Central memory CD8-positive, alpha-beta T cell (primary cell): ENCODE data around the gene ANXA2R.
"Not testable (repeated sequence)": the region's sequence is repeated elsewhere in the genome, so short reads cannot be mapped to it uniquely, and the experiment has no call there.

Experiments
- ATAC-seq: fragments of 150-1000 bp; cut with Tn5 transposase; replicated peaks from 2 replicates; pipeline ENCODE4 v1.10.0; 2022; ENCODE audit warnings: mild to moderate bottlenecking, moderate FRiP score, moderate number of reproducible peaks; ENCODE audit not compliant: poor library complexity, severe bottlenecking; ENCODE audit errors: extremely low read depth
- DNase-seq, 2 donors: peaks; one replicate each; pipeline ENCODE4 v3.0.0; 2021; ENCODE audit warnings: low spot score in 2 of 2
- H3K27ac Mint-ChIP-seq: one replicate; pipeline ENCODE4 v1.8.0; 2022; ENCODE audit warnings: low read depth, mild to moderate bottlenecking, moderate library complexity, mixed read lengths
- H3K27me3 Mint-ChIP-seq: one replicate; pipeline ENCODE4 v1.8.0; 2022; ENCODE audit warnings: mixed read lengths
- H3K36me3 Mint-ChIP-seq: one replicate; pipeline ENCODE4 v1.8.0; 2022; ENCODE audit warnings: mild to moderate bottlenecking, moderate library complexity, mixed read lengths; ENCODE audit not compliant: insufficient read depth
- H3K4me1 Mint-ChIP-seq: one replicate; pipeline ENCODE4 v1.8.0; 2022; ENCODE audit warnings: mixed read lengths
- H3K4me3 Mint-ChIP-seq: one replicate; pipeline ENCODE4 v1.8.0; 2022; ENCODE audit warnings: mild to moderate bottlenecking, moderate library complexity, mixed read lengths
- H3K9me3 Mint-ChIP-seq: one replicate; pipeline ENCODE4 v1.8.0; 2022; ENCODE audit warnings: mixed read lengths

The ANXA2R gene, protein sequence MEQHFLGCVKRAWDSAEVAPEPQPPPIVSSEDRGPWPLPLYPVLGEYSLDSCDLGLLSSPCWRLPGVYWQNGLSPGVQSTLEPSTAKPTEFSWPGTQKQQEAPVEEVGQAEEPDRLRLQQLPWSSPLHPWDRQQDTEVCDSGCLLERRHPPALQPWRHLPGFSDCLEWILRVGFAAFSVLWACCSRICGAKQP

DNA sequence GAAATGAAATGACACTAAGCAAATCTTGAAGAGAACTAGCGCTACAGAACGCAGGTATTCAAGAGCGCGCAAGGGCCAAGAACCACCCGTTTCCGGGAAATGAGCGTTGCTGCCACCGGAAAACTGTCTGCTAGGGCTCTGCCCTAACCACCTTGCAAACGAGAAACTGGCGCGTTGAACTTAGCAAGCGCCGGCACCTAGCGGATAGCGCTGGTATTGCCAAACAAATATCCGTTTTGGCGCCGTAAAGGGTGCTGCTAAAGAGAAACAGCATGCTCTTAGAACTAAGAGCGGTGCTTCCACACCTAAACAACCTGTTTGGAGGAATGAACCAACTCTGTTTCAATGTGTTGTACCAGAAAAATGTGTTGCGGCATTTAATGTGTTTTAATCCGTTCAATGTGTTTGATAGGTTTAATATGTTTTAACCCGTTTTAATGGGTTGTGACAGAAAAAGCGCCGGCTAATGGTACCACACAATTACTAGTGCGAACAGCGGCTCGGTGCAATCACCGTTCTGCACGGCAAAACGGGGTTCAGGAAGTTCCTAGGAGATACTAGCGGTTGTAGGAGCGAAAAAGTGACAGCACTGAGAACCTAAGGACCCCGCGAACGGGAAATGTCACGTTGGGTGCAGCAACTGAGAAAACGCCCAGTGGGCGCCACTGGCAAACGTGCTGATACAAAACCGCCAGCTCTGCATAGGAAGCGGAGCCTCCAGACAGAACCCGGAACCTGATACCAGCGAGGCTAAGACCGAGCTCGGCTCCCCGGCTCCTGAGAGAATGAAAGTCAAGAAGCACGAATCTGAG lies at the start of gene ANXA2R:
Gene ANXA2R (minus strand): TSS at position 33 of the 812 bp plus-strand sequence. CDS start 273 bp downstream, outside the sequence.
- peaks cover 55% of the 10 kb centered on the region for H3K36me3 Mint-ChIP-seq
- peak within 1 kb of the TSS; percentile 96 for H3K27ac Mint-ChIP-seq
- peak; percentile 88 to 95 for DNase-seq
- ATAC-seq, result peak; percentile 61
- peak within 1 kb of the TSS; percentile 90 for H3K4me3 Mint-ChIP-seq
- no peaks in the 10 kb centered on the region for H3K27me3 Mint-ChIP-seq
- peaks cover 57% of the 10 kb centered on the region for H3K4me1 Mint-ChIP-seq
- H3K9me3 Mint-ChIP-seq, result no peaks in the 10 kb centered on the region

DNA sequence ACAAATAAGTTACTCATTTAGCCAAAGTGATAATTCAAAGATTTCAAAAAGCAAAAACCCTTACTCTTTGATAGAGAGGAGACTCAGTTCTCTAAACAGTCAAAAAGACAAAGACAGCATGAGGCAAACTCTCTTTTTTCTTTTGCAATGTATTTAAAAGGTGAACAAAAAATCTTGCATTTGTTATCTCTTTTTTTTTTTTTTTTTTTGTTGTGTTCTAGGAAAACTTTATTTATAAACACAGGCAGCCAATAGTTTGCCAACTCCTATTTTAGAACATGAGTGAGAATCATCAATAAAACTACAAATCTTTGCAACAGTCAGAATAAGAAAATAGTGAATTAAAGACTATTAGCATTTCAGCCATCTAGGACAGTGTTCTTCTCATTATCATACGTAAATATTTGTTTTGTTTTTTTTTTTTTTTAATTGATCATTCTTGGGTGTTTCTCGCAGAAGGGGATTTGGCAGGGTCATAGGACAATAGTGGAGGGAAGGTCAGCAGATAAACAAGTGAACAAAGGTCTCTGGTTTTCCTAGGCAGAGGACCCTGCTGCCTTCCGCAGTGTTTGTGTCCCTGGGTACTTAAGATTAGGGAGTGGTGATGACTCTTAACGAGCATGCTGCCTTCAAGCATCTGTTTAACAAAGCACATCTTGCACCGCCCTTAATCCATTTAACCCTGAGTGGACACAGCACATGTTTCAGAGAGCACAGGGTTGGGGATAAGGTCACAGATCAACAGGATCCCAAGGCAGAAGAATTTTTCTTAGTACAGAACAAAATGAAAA lies 46.2 kb upstream of the ANXA2R start:
- not testable (repeated sequence) for H3K9me3 Mint-ChIP-seq, DNase-seq, ATAC-seq, H3K27me3 Mint-ChIP-seq, H3K4me1 Mint-ChIP-seq, H3K4me3 Mint-ChIP-seq, H3K36me3 Mint-ChIP-seq
- peak overlapping the region; percentile 32 for H3K27ac Mint-ChIP-seq

DNA sequence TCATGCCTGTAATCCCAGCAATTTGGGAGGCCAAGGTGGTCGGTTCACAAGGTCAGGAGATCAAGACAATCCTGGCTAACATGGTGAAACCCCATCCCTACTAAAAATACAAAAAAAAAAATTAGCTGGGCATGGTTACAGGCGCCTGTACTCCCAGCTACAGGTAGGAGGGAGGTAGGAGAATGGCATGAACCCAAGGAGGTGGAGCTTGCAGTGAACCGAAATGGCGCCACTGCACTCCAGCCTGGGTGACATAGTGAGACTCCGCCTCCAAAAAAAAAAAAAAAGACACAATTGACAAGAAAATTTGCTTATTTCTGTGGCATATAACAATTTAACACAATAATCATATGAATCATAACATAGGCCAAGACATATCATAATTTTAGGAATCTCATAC lies 45.3 kb upstream of the ANXA2R start:
- Mint-ChIP-seq H3K4me3 (no peak overlapping the region), H3K4me1 (no peaks in the 10 kb centered on the region), H3K27ac (no peak overlapping the region), H3K9me3 (no peaks in the 10 kb centered on the region), H3K36me3 (peaks cover 8% of the 10 kb centered on the region), H3K27me3 (no peaks in the 10 kb centered on the region)
- no peak for DNase-seq
- ATAC-seq, result no peak

DNA sequence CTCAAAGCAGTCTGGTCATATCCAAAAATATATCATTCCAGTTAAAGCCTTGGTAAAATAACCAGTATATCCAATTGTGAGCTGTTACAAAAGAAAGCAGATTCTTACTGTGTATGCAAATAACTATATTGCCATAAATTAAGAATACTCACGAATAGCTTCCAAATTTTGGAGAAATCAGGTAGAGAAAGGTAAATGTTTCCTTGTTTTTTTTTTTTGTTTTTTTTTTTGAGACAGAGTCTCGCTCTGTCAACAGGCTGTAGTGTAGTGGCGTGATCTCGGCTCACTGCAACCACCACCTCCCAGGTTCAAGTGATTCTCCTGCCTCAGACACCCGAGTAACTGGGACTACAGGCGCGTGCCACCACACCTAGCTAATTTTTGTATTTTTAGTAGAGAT lies 44.3 kb upstream of the ANXA2R start:
- DNase-seq, H3K9me3 Mint-ChIP-seq, H3K4me1 Mint-ChIP-seq, H3K27me3 Mint-ChIP-seq, H3K27ac Mint-ChIP-seq, H3K4me3 Mint-ChIP-seq, ATAC-seq: not testable (repeated sequence)
- H3K36me3 Mint-ChIP-seq, result peaks cover 13% of the 10 kb centered on the region

DNA sequence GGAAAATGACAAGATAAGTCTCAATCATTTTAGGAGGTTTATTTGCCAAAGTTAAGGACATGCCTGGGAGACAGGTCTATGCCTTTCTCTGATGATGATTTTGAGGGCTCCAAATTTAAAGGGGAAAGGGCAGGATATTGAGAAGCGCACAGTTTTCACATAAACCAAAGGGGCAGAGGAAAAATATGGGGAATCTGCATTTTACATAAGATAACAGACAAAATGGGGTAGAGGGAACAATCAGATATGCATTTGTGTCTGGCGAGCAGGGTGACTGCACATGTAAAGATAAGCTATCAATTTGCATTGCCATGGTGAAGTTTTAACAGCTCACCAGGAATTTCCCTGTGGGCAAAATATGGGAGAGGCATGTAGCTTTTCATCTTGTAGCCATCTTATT lies 41.2 kb upstream of the ANXA2R start:
- Mint-ChIP-seq H3K36me3 (peaks cover 19% of the 10 kb centered on the region), H3K4me1 (peaks cover 10% of the 10 kb centered on the region)
- H3K9me3 Mint-ChIP-seq, H3K27ac Mint-ChIP-seq, DNase-seq, H3K27me3 Mint-ChIP-seq, H3K4me3 Mint-ChIP-seq, ATAC-seq: not testable (repeated sequence)

DNA sequence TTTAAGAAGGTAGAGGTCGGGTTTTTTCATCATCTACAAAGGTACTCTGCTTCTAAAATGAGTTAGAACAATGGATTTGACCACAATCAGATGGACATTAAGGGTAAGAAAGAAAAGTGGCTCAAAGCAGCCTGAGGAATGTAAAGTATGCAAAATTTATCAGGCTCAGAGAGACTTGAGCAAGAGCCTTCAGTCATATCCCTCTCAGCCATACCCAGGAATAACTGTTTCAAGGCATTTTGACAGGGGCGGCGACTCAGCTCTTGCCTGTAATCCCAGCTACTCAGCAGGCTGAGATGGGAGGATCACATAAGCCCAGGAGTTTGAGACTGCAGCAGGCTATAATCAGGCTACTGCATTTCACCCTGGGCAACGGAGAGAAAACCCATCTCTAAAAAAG lies 38.8 kb upstream of the ANXA2R start:
- H3K9me3 Mint-ChIP-seq, result no peaks in the 10 kb centered on the region
- no peak for DNase-seq
- no peak overlapping the region for H3K27ac Mint-ChIP-seq
- H3K4me3 Mint-ChIP-seq, result no peak overlapping the region
- H3K27me3 Mint-ChIP-seq, result no peaks in the 10 kb centered on the region
- peaks cover 29% of the 10 kb centered on the region for H3K36me3 Mint-ChIP-seq
- no peak for ATAC-seq
- H3K4me1 Mint-ChIP-seq, result peaks cover 33% of the 10 kb centered on the region

DNA sequence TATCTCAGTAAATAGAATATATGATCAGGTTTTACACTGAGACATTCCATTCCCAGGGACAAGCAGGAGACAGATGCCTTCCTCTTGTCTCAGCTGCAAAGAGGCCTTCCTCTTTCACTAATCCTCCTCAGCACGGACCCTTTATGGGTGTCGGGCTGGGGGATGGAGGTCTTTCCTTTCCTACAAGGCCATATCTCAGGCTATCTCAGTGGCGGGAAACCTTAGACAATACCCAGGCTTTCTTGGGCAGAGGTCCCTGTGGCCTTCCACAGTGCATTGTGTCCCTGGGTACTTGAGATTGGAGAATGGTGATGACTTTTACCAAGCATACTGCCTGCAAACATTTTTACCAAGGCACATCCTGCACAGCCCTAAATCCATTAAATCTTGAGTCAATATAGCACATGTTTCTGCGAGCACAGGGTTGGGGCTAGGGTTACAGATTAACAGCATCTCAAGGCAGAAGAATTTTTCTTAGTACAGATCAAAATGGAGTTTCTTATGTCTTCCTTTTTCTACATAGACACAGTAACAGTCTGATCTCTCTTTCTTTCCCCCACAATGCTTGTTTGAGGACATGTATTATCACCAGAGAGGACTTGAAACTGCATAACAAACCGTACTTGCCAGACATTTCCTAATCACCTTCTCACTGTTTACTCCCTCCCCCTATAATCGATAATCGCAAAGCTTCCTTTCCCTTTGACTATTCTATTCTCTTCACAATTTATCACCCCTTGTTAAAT lies 37.5 kb upstream of the ANXA2R start:
- H3K36me3 Mint-ChIP-seq, result peaks cover 32% of the 10 kb centered on the region
- not testable (repeated sequence) for H3K9me3 Mint-ChIP-seq, ATAC-seq, H3K4me3 Mint-ChIP-seq, DNase-seq, H3K27ac Mint-ChIP-seq, H3K27me3 Mint-ChIP-seq
- peaks cover 43% of the 10 kb centered on the region for H3K4me1 Mint-ChIP-seq

DNA sequence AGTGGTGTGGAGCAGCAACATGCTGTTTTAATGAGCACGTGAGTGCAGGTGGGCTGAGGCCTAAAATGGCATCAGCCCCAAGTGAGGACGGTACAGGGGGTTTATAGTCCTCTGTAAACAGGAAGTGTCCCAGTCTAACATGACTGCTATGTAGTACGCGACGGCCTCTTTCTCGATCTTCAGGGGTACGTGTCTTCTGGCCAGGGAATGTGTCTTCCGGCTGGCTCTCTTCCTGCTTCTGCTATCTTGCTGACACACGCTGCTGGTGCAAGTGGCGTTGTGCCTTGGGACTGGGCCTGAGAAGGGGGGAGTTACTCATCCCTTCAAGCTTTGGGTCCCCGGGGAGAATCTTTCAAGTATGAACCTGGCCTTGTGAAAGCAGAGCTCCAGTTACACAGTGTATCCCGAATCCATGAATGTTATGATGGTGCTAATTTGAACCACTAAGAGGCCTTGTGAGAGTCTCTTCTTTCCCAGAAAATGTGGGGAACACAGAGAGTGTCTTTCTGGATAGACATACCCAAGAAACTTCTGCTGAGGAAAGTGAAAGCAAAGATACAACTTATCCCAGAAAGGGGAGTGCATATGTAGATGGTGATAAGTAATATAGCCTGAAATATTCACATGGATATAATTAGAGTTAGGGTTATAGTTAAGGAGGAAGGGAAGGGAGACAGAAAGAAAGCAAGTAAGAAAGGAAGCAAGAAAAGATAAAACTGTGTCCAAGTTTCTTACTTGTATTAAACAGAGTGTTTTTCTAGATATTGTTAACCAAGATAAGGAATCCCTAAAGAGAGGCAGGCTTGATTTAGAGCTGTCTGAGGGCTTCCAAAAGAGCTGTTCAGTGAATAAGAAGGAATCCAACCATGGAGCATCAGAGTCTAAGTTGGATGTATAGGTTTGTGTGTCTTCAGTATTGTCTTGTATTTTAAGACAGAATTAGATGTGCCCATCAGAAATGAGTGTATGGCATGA lies 35.5 kb upstream of the ANXA2R start:
- ATAC-seq, result no peak

DNA sequence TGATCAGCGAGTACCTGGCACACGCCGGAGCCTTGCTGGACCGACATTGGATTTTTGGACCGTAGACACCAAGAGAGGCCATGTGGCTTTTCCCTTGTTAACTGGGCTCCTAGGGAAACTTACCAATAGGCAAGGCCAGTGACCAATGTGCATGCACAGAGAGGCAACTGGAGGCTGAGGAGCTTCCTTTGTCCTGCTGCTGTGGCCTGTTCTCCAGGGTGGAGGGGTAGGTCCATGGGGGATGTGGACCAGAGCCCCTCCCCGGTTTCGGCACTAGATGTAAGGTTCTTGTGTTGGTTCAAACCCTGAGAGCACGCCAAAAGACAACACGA lies 34.8 kb upstream of the ANXA2R start:
- H3K4me3 Mint-ChIP-seq, result no peak overlapping the region
- H3K36me3 Mint-ChIP-seq, result peaks cover 34% of the 10 kb centered on the region
- H3K27ac Mint-ChIP-seq, result peak overlapping the region; percentile 83
- no peaks in the 10 kb centered on the region for H3K27me3 Mint-ChIP-seq
- DNase-seq, result no peak
- no peaks in the 10 kb centered on the region for H3K9me3 Mint-ChIP-seq
- no peak for ATAC-seq
- peaks cover 55% of the 10 kb centered on the region for H3K4me1 Mint-ChIP-seq

More for the DNA sequence above, 35.5 kb upstream of the ANXA2R start:
- no peaks in the 10 kb centered on the region for H3K9me3 Mint-ChIP-seq
- H3K4me1 Mint-ChIP-seq, result peaks cover 52% of the 10 kb centered on the region
- H3K27me3 Mint-ChIP-seq, result no peaks in the 10 kb centered on the region
- no peak for DNase-seq
- peak overlapping the region; percentile 83 for H3K27ac Mint-ChIP-seq
- H3K4me3 Mint-ChIP-seq, result no peak overlapping the region
- peaks cover 33% of the 10 kb centered on the region for H3K36me3 Mint-ChIP-seq

DNA sequence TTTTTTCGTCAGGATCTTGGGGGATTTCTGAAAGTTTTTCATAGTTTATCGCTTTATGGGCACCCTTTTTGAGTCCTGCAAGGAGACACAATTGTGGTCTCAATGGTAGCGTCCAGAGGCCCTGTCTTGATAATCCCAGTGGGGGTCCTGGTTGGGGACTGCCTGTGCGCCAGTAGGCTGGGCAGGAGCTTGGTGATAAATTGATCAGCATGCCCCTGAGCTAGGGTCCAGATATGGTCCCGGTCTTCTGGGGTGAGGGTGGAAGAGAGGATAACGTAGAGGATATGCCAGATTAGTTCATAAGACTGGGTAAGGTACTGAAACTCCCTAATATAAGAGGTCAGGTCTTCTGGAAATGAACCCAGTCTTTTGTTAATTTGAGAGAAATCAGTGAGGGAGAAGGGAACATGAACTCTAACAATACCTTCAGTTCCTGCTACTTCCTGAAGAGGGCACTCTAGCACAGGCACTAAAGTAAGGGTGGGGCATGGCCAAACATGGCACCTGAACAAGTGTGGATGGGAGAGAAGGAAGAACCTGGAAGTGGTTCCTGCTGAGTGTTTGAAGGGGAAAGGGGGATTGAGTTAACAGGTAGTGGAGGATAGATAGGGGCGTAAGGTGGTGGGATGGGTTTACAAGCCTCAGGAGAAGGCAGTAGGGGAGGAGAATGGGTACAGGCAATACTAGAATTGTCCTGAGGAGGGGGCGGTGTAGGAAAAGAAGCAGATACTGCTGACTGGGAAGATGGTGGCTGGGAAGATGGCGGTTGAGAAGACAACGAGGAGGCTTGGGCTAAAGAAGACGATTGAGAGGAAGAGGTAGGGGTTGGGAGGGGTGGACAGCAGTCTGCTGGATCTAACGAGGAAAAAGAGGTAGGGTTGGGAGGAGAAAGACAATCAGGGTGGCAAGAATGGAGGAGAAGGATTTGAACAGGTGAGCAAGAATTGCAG lies 33.8 kb upstream of the ANXA2R start:
- ATAC-seq, result peak; percentile 67
- H3K9me3 Mint-ChIP-seq, result no peaks in the 10 kb centered on the region
- H3K4me1 Mint-ChIP-seq, result peaks cover 58% of the 10 kb centered on the region
- H3K36me3 Mint-ChIP-seq, result peaks cover 33% of the 10 kb centered on the region
- H3K27me3 Mint-ChIP-seq, result no peaks in the 10 kb centered on the region
- H3K4me3 Mint-ChIP-seq, result no peak overlapping the region
- DNase-seq, result peak; percentile 19 to 45
- peak overlapping the region; percentile 14 for H3K27ac Mint-ChIP-seq

DNA sequence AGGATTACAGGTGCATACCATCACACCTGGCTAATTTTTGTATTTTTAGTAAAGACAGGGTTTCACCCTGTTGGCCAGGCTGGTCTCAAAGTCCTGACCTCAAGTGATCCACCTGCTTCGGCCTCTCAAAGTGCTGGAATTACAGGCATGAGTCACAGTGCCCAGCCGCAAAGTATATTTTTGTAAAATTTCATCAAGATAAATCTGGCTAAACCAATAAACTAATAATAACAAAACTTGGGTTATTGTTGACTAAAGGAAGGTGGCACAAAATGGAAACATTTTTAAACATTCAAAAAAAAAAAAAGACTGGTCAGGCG lies 29.2 kb upstream of the ANXA2R start:
- peaks cover 52% of the 10 kb centered on the region for H3K36me3 Mint-ChIP-seq
- DNase-seq, H3K9me3 Mint-ChIP-seq, ATAC-seq, H3K27me3 Mint-ChIP-seq: not testable (repeated sequence)
- H3K4me1 Mint-ChIP-seq, result peaks cover 58% of the 10 kb centered on the region
- peak overlapping the region; percentile 100 for H3K27ac Mint-ChIP-seq
- peak overlapping the region; percentile 99 for H3K4me3 Mint-ChIP-seq
